Measurements from ENCODE around the gene LMNA. TPM values are rescaled to one million over a fixed set of nuclear protein-coding genes. Genes with fewer than 3 reads are reported as not detected.

LMNA gene
- total and polyA plus RNA-seq, 7 donors, result 114 to 392 (median 237) TPM

DNA sequence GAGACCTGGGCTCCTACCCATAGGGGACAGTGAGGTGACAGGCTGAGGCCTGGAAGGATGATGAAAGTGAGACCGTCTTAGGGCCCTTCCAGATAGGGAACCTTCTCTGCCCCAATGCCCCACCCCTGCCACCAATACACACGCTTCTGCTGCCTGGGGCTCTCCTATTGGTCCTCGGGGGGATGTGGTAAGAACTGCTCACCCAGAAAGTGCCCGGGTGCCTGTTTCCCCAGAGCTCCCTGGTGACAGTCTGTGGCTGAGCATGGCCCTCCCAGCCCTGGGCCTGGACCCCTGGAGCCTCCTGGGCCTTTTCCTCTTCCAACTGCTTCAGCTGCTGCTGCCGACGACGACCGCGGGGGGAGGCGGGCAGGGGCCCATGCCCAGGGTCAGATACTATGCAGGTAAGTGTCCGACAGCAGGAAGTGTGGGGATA lies 39.8 kb downstream of the LMNA start:
- peak in 1 of 2 donors; percentile 66 for DNase-seq
- peak in 2 of 4 donors; percentile 16 to 18 for ATAC-seq
- Histone ChIP-seq H3K27ac (no peak overlapping the region), H3K36me3 (ENCODE audit: insufficient read depth in 1 of 2, low read depth in 1 of 2) (no peaks in the 10 kb centered on the region), H3K9me3 (no peaks in the 10 kb centered on the region), H3K27me3 (ENCODE audit: insufficient read depth in 3 of 3, low read length in 2 of 3) (peaks cover 0 to 5% (median 3%) of the 10 kb centered on the region in 3 donors), H3K4me1 (no peaks in the 10 kb centered on the region), H3K4me3 (no peak overlapping the region)
- TF ChIP-seq CTCF (IDR thresholded peaks at IDR 0.05), result no peak
- 52 to 71% (median 66%) methylated on average over 11 of the region's 11 CpGs for WGBS, 3 donors
- intact Hi-C loops (cut with DNase I), result no loop called here

DNA sequence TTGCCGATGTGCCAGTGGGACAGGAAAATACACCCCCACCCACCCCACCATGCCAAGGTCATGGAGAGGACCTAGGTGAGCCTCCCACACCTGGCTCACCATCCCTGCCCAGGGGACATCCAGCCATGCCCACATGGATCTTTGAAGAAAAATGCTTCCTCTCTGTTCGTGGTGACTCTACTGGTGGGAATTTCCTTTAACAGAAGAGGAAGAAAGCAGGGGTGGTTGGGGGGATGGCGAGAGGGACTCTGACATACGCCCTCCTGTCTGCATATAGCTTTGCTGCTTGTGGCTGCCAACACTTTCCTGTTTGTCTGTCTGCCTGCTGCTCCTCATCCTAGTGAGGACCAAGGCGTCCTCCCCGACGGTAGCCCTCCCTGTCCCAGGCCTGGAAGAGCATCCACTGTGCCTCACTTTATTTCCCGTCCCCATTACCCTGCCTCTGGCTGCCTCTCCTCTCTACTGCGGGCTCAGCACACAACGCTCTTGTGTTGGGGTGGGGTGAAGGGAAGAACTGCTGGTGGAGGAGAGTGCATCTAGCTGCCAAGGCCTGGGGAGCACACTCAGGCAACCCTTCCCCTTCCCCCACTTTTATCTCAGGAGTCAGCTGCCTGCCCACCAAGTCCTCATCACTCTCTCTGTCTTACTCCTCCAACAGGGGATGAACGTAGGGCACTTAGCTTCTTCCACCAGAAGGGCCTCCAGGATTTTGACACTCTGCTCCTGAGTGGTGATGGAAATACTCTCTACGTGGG lies 41.4 kb downstream of the LMNA start:
- no peak overlapping the region for H3K4me3 ChIP-seq
- no peak for TF ChIP-seq CTCF (IDR thresholded peaks at IDR 0.05)
- ATAC-seq (no peak), DNase-seq (peak in 1 of 2 donors; percentile 26)
- no peaks in the 10 kb centered on the region for H3K36me3 ChIP-seq (ENCODE audit: insufficient read depth in 1 of 2, low read depth in 1 of 2)
- H3K4me1 ChIP-seq, result peaks cover 4% of the 10 kb centered on the region
- no peak overlapping the region for H3K27ac ChIP-seq
- H3K27me3 ChIP-seq (ENCODE audit: insufficient read depth in 3 of 3, low read length in 2 of 3), result peaks cover 0 to 3% (median 2%) of the 10 kb centered on the region in 3 donors
- H3K9me3 ChIP-seq, result no peaks in the 10 kb centered on the region
- WGBS, 3 donors, result 63 to 69% (median 68%) methylated on average over 12 of the region's 12 CpGs
- intact Hi-C loops (cut with DNase I), result no loop called here

DNA sequence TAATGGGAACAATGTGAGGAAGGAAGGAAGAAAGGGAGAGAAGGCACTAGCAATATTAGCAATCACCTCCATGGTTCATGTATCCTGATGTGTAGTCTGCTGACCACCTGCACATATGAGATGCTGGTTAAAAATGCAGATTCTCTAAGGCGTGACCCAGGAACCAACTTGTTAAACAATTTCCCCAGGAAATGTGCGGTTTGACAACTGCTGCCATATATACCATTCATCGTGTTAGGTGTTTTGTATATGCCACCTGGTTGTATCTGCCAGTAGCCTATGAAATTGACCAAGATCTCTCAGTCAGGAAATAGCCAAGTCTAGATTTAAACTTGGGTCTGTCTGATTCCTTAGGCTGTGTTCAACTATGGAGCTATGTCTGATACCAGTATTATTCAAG lies 43.0 kb downstream of the LMNA start:
- Histone ChIP-seq H3K27ac (no peak overlapping the region), H3K4me1 (peaks cover 14% of the 10 kb centered on the region), H3K27me3 (ENCODE audit: insufficient read depth in 3 of 3, low read length in 2 of 3) (peaks cover 0 to 2% (median 0%) of the 10 kb centered on the region in 3 donors), H3K9me3 (no peaks in the 10 kb centered on the region), H3K4me3 (no peak overlapping the region), H3K36me3 (ENCODE audit: insufficient read depth in 1 of 2, low read depth in 1 of 2) (no peaks in the 10 kb centered on the region)
- intact Hi-C loops (cut with DNase I), result no loop called here
- no peak for ATAC-seq
- DNase-seq, result no peak
- 86 to 89% (median 87%) methylated on average over 3 of the region's 3 CpGs for WGBS, 3 donors
- TF ChIP-seq CTCF (IDR thresholded peaks at IDR 0.05), result no peak

DNA sequence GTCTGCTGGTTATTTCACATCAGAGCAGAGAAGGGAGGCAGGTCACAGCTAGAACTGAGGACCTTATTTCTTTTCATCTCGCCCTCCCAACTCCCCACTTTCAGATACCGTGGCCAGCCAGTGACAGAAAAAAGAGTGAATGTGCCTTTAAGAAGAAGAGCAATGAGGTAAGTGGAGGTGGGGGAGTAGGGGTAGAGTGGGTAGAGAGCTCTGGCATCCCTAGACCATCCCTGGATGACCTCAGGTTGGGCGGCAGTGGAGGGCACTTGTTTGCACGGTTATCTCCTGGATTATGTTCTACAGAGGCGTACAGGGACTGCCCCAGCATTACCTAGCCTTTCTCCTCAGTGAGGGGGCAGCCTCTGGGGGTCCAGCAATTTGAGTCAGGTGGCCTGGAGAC lies 43.5 kb downstream of the LMNA start:
- no peak overlapping the region for H3K27ac ChIP-seq
- H3K4me3 ChIP-seq, result no peak overlapping the region
- no peak for TF ChIP-seq CTCF (IDR thresholded peaks at IDR 0.05)
- ATAC-seq (no peak), DNase-seq (no peak)
- H3K4me1 ChIP-seq, result peaks cover 14% of the 10 kb centered on the region
- 59 to 79% (median 66%) methylated on average over 5 of the region's 5 CpGs for WGBS, 3 donors
- intact Hi-C loops (cut with DNase I), result no loop called here
- no peaks in the 10 kb centered on the region for H3K36me3 ChIP-seq (ENCODE audit: insufficient read depth in 1 of 2, low read depth in 1 of 2)
- no peaks in the 10 kb centered on the region for H3K9me3 ChIP-seq
- H3K27me3 ChIP-seq (ENCODE audit: insufficient read depth in 3 of 3, low read length in 2 of 3), result no peaks in the 10 kb centered on the region

Measured in psoas muscle (tissue), 8 donors.